Effector memory CD8-positive, alpha-beta T cell (primary cell): ENCODE data around the gene EEFSEC.

Experiments
- ATAC-seq: fragments of 150-1000 bp; cut with Tn5 transposase; replicated peaks from 2 replicates; pipeline ENCODE4 v1.10.0; 2021; ENCODE audit warnings: mild to moderate bottlenecking, moderate library complexity
- DNase-seq, 3 experiments: peaks; one replicate each; pipeline ENCODE4 v3.0.0; 2021
- H3K27ac Mint-ChIP-seq, 2 donors: one replicate each; pipeline ENCODE4 v1.8.0; 2022; ENCODE audit warnings: mild to moderate bottlenecking in 2 of 2, mixed read lengths in 2 of 2, moderate library complexity in 2 of 2
- H3K27me3 Mint-ChIP-seq, 2 donors: one replicate each; pipeline ENCODE4 v1.8.0; 2022; ENCODE audit warnings: mixed read lengths in 2 of 2
- H3K36me3 Mint-ChIP-seq: one replicate; pipeline ENCODE4 v1.8.0; 2022; ENCODE audit warnings: mild to moderate bottlenecking, moderate library complexity, mixed read lengths; ENCODE audit not compliant: insufficient read depth
- H3K4me1 Mint-ChIP-seq, 2 donors: one replicate each; pipeline ENCODE4 v1.8.0; 2022; ENCODE audit warnings: low read depth in 2 of 2, mixed read lengths in 2 of 2
- H3K4me3 Mint-ChIP-seq, 2 donors: one replicate each; pipeline ENCODE4 v1.8.0; 2022; ENCODE audit warnings: mild to moderate bottlenecking in 2 of 2, mixed read lengths in 2 of 2, moderate library complexity in 2 of 2
- H3K9me3 Mint-ChIP-seq, 2 donors: one replicate each; pipeline ENCODE4 v1.8.0; 2022; ENCODE audit warnings: mixed read lengths in 2 of 2

The EEFSEC gene

DNA sequence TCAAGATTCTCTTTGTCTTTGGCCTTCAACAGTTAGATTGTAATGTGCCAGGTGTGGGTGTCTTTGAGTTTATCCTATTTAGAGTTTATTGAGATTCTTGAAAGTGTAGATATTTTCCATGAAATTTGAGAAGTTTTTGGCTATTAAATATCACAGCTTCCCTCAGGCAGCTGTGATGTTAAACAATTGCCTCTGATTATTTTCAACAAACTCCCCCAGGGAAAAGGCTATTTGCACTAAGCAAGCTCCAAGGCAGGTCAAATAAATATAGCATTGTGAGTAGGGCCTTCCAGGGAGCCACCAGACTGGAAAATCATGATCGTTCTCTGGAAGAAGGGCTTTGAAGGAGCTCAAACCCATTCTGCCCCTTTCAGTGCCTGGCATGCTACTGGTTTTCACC, 107.0 kb downstream of the EEFSEC start:
- H3K4me1 Mint-ChIP-seq, result peaks cover 2 to 17% of the 10 kb centered on the region in 2 donors
- peaks cover 2 to 5% of the 10 kb centered on the region in 2 donors for H3K9me3 Mint-ChIP-seq
- ATAC-seq (no peak), DNase-seq (no peak)
- H3K4me3 Mint-ChIP-seq, result no peak overlapping the region
- no peaks in the 10 kb centered on the region for H3K27me3 Mint-ChIP-seq
- H3K36me3 Mint-ChIP-seq, result peaks cover 8% of the 10 kb centered on the region
- H3K27ac Mint-ChIP-seq, result no peak overlapping the region

DNA sequence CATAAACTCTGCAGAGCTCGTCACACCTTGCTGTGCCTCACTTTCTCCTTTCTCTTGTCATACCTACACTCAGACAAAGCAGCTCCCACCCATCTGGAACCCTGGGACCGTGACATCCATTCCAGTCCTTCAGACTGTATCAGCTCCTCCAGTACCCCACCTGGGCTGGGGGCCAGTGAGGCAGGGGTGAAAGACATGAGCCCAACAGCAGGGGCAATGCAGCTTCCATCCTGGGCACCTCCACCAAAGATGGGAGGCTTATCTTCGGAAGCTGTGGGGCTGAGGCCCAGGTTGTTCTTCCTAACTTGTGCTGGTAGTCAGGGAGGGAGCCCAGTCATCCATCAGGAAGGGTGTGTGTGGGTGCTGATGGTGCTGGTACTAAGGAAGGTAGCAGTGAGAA, 109.2 kb downstream of the EEFSEC start:
- Mint-ChIP-seq H3K27me3 (no peaks in the 10 kb centered on the region), H3K36me3 (peaks cover 8% of the 10 kb centered on the region), H3K4me3 (no peak overlapping the region), H3K9me3 (peaks cover 2 to 5% of the 10 kb centered on the region in 2 donors), H3K4me1 (no peaks in the 10 kb centered on the region), H3K27ac (no peak overlapping the region)
- no peak for DNase-seq
- ATAC-seq, result no peak

DNA sequence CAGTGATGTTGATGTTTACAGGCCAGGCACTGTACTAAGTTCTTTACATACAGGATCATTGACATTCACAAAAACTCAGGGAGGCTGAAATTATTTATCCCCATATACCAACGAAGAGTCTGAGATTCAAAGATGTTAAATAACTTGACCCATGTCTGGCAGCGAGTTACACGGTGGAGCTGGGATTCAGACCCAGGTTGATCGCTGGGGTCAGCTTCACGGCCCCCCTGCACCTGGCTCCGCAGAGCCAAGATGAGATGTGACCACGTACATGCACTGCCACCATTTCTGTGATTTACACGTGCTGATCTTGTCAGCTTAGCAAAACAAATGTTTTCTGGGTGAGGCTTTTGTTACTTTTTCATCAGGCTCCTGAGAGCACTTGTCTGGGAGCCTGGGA, 109.8 kb downstream of the EEFSEC start:
- Mint-ChIP-seq H3K4me1 (no peaks in the 10 kb centered on the region), H3K27me3 (no peaks in the 10 kb centered on the region), H3K27ac (no peak overlapping the region), H3K4me3 (no peak overlapping the region), H3K9me3 (peaks cover 2 to 5% of the 10 kb centered on the region in 2 donors), H3K36me3 (peaks cover 8% of the 10 kb centered on the region)
- DNase-seq (no peak), ATAC-seq (no peak)

DNA sequence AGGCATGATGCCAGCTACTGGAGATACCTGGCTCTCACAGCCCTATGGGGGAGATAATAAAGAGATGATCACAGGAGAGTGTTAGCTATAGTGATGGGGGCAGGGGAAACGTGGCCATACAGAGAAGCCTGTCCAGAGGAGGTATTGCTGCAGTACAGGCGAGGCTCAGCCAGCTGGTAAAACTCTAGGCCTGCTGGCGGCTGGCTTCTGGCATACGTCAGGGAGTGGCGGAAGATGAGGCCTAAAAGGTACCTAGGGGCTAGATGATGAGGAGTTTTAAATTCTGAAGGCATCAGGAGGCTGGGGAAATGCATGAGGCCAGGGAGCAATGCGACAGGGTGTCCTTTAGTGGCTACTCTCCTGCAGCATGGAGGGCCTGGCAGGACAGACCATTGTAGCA, 110.7 kb downstream of the EEFSEC start:
- DNase-seq (no peak), ATAC-seq (no peak)
- peaks cover 8% of the 10 kb centered on the region for H3K36me3 Mint-ChIP-seq
- no peak overlapping the region for H3K27ac Mint-ChIP-seq
- H3K9me3 Mint-ChIP-seq, result peaks cover 2 to 5% of the 10 kb centered on the region in 2 donors
- no peaks in the 10 kb centered on the region for H3K4me1 Mint-ChIP-seq
- H3K27me3 Mint-ChIP-seq, result no peaks in the 10 kb centered on the region
- H3K4me3 Mint-ChIP-seq, result no peak overlapping the region

DNA sequence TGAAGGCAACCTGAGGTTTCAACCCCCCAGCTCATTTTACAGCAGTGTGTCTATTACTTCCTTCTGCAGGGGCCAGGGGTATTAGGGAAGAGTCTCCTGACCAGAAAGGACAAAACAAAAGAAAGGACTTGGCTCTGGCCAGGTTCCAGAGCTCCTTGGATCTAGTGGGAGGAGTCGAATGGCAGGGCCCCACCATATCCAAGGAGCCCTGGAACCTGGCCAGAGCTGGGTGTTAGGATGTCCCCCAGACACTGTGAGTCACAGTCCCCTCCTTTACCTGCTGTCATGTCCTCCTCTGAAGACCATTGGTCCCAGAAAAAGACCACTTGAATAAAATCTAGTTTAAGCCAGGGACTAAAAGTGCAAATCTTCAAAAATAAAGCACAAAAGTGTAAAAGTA, 113.2 kb downstream of the EEFSEC start:
- ATAC-seq (no peak), DNase-seq (no peak)
- Mint-ChIP-seq H3K27ac (peak overlapping the region in 1 of 2 donors; percentile 47), H3K36me3 (peaks cover 6% of the 10 kb centered on the region), H3K4me1 (no peaks in the 10 kb centered on the region), H3K4me3 (no peak overlapping the region), H3K27me3 (no peaks in the 10 kb centered on the region), H3K9me3 (no peaks in the 10 kb centered on the region)

DNA sequence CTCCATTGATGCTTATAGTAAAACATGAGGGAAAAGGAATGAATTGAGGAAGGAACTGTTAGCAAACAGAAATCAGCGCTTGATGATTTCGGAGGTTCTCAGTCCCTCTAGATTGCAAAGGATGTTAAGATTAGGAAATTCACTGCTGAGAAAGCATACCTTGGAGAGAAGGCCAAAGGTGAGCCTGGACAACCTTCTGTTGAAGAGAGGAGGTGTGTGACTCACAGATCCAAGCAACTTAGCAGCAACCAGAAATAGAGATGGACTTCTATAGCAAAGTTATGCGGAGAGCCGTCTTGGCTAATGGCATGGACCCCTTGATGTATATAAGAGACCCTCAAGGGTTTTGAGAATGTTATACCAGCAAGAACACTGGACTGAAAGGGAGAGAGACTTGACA, 114.3 kb downstream of the EEFSEC start:
- DNase-seq (no peak), ATAC-seq (no peak)
- no peaks in the 10 kb centered on the region for H3K27me3 Mint-ChIP-seq
- no peaks in the 10 kb centered on the region for H3K4me1 Mint-ChIP-seq
- H3K9me3 Mint-ChIP-seq, result no peaks in the 10 kb centered on the region
- H3K27ac Mint-ChIP-seq, result no peak overlapping the region
- H3K36me3 Mint-ChIP-seq, result peaks cover 12% of the 10 kb centered on the region
- no peak overlapping the region for H3K4me3 Mint-ChIP-seq

DNA sequence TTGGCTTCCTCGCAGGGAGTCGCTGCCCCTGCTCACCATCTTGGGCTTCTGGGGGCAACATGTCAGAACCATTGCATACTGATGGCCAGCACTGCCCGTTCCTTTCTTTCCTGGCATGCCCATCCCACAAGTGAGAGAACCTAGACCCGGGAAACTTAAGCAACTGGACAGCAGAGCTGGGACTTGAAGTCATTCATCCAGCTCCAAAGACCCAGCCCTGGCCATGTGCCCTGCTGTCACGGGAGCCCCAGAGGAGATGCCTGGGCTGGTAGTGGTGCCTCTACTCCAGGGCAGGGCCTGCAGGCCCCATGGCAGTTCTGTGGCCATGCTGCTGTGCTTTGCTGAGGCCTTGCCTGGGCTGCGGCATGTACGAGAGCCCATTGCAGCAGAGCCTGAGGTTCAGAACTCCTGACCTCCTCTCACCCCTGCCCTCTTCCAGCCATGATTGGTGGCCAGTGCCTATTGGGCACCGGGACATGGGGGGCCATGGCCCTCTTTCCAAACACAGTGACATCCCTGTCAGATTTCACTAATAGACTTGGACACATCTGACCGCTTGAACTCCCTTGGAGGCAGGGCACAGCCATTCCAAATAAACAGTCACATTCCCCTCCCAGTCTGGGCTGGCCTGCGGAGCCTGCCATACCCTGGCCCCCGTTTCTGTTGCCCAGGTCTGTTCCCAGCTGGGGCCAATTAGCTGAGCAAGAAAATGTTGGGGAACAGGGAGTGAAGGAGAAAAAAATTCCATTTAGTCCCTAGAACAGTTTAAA, 115.9 kb downstream of the EEFSEC start:
- H3K4me1 Mint-ChIP-seq, result no peaks in the 10 kb centered on the region
- no peaks in the 10 kb centered on the region for H3K27me3 Mint-ChIP-seq
- no peak overlapping the region for H3K27ac Mint-ChIP-seq
- no peak overlapping the region for H3K4me3 Mint-ChIP-seq
- no peak for DNase-seq
- peaks cover 12% of the 10 kb centered on the region for H3K36me3 Mint-ChIP-seq
- no peak for ATAC-seq
- no peaks in the 10 kb centered on the region for H3K9me3 Mint-ChIP-seq

DNA sequence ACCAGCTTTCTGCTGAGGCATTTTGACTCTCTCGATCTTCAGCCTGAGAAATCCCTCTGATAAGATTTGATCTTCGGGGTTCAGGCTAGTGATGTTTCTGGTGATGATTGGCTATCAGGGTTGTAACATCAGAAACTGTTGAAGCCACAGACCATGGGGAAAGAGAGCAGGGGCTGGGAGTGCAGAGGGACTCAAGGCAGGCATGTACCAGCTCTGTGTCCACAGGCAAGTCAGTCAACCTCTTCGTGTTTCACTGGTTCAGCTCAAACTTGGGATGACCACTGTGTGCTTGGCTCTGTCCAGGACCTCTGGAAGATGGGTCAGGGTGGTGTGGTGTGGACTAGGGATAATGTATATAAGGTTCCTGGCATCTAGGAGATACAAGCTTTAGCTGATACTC, 116.5 kb downstream of the EEFSEC start:
- Mint-ChIP-seq H3K36me3 (peaks cover 10% of the 10 kb centered on the region), H3K27me3 (no peaks in the 10 kb centered on the region), H3K9me3 (no peaks in the 10 kb centered on the region), H3K4me3 (no peak overlapping the region), H3K4me1 (no peaks in the 10 kb centered on the region), H3K27ac (no peak overlapping the region)
- ATAC-seq (no peak), DNase-seq (no peak)

DNA sequence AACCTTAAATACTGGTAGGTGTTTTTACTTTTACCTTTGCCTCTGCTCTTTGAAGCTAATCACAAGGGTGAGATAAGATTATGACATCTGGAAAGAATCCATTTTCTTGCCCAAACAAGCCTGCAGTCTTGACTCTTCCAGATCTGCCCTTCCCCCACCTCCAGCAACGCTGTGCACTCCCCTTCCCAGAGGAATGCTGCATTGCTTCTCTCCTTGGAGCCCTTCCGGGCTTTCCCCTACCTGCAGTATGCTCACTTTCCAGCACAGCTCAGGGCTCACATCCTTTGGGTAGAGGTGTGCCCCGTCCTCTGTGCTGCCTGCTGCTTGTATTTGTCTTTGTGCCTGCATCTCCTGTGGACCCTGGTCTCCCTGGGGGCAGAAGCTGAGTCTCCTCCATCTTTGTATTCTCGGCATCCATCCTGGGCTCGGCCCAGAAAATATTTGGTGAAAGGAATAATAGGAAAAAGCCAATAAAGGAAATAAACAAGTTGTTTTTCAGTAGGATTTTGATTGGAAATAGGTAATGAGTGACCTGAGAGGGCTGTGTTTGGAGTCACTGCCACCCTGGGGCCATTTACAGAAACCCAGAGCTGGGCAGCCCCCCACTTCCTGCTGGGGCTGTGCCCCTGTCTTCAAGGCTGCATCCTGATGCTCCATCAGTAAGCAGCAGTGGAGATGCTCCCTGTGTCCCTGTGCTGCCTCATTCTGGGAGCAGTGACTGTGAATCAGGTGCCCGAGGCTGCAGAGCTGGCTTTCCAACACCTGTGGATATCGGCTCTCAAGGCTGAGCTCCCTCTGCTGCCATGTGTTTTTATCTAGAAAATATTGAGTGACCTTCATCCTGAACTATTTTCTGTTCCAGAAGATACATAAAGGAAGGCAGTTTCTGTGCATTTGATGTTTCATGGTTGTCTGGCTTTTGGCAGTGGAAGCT, 117.5 kb downstream of the EEFSEC start:
- no peak overlapping the region for H3K27ac Mint-ChIP-seq
- H3K9me3 Mint-ChIP-seq, result no peaks in the 10 kb centered on the region
- DNase-seq (no peak), ATAC-seq (no peak)
- H3K4me3 Mint-ChIP-seq, result no peak overlapping the region
- H3K36me3 Mint-ChIP-seq, result peaks cover 8% of the 10 kb centered on the region
- no peaks in the 10 kb centered on the region for H3K27me3 Mint-ChIP-seq
- H3K4me1 Mint-ChIP-seq, result no peaks in the 10 kb centered on the region

DNA sequence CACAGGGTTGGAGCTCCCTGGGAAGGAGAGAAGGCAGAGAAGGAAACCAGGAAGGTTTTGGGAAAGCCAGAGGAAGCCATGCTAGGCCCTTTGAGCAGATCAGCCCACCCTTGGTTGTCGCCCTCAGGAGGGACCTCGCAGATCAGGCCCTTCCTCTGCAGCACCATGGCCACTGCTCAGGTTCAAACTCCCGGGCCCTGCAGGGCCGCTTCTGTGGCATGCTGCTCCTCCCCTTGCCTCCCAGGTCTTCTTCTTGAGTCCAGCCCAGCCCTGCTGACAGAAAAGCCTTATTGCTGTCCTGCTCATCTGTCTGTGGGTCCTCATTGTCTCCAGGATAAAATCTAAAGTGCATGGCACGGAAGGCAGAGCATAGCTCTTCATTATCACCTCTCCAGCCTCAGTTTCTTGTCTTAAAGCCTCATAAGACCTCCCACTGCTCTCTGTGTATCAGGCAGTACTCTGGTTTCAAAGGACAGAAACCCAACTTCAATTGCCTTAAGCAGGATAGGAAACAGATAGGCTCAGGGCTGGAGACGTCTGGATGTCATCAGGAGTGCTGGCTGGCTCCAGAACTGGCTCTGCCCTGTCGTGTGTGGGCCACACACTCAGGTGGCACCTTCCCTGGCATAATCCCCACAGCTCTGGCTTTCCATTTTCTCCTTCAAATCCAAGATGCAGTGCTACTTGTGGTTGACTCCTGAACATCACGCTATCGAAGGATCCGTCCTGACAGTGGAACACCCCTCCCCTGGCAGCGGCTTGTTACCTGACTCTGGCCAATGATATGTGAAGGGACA, 118.5 kb downstream of the EEFSEC start:
- no peaks in the 10 kb centered on the region for H3K4me1 Mint-ChIP-seq
- H3K36me3 Mint-ChIP-seq, result peaks cover 8% of the 10 kb centered on the region
- DNase-seq (no peak), ATAC-seq (no peak)
- no peaks in the 10 kb centered on the region for H3K27me3 Mint-ChIP-seq
- no peaks in the 10 kb centered on the region for H3K9me3 Mint-ChIP-seq
- H3K4me3 Mint-ChIP-seq, result no peak overlapping the region
- peak overlapping the region in 1 of 2 donors; percentile 27 for H3K27ac Mint-ChIP-seq

DNA sequence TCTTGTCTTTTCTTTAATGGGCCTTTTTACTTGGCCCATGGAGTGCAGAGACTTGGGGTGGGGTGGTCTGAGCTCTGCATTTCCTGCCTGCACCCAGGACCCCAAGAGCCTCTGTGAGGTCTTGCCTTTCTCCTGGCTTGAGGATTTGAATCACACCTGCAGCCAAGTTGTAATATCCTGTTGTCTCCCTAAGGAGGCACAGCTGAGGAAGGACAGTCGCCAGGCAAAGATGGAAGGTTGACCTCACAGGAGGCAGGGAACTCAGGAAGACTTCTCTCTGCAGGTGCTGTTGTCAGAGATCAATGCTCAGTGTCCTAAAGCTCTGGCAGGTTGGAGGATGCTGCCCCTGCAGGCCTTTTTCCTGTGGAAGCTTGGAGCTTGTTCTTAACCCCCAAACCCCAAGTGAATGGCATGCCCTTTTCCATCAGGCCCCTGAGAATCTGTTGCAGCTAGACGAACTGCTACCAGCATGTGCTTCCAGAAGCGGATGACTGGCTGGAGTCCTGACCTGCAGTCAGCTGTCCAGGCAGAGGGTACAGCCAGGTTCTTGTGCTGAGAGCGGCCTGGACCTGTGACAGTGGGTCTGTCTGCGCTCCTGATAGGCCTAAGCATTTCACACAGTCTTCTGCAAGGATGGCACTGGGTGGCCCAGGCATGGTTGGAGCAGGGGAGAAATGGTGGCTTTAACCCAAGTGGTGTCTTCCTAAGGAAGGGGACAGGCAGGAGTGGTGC, 120.0 kb downstream of the EEFSEC start:
- Mint-ChIP-seq H3K27me3 (no peaks in the 10 kb centered on the region), H3K9me3 (no peaks in the 10 kb centered on the region), H3K36me3 (peaks cover 8% of the 10 kb centered on the region), H3K4me3 (no peak overlapping the region), H3K27ac (peak overlapping the region in 1 of 2 donors; percentile 27), H3K4me1 (no peaks in the 10 kb centered on the region)
- DNase-seq (no peak), ATAC-seq (no peak)

DNA sequence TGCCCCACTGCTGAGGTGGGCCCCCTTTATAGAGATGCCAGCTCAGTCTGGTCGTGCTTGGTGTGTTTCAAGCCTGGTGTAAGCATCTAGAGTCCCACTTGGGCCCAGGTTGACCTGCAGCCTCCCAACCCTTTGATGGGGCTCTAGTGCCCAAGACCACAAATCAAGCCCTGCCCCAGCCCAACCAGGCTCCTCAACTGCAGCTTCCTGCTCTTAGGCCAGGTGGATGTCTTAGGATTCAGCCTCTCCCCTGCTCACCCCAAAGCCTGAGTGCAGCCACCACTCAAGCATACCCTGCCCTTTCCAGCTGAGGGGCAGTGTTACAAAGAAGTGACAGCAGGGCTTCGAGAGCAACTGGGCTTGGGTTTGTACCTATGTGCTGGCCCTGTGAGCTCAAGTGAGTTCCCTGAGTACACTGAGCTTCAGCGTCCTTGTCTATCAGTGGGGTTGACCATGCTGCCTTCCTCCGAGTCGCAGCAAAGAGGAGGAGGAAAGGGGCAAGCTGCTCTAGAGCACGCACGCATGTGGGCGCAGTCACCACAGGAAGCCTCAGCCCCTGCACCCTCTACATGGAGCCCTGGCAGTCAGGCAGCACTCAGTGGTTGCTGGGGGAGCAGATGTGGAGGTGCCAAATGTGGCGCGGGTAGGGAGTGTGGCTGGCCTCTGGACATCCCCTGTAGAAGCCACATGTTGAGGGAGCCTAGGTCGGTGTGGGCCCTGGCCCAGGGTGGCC, 120.7 kb downstream of the EEFSEC start:
- peak overlapping the region in 1 of 2 donors; percentile 56 for H3K27ac Mint-ChIP-seq
- H3K4me3 Mint-ChIP-seq, result no peak overlapping the region
- H3K27me3 Mint-ChIP-seq, result no peaks in the 10 kb centered on the region
- no peaks in the 10 kb centered on the region for H3K4me1 Mint-ChIP-seq
- no peak for DNase-seq
- peaks cover 8% of the 10 kb centered on the region for H3K36me3 Mint-ChIP-seq
- ATAC-seq, result no peak
- no peaks in the 10 kb centered on the region for H3K9me3 Mint-ChIP-seq
